HL-60 (cell line): ENCODE data around the gene SPAAR.

Experiments
- POLR2AphosphoS5 ChIP-seq: IDR thresholded peaks from 2 replicates; pipeline ENCODE4 v1.6.1; 2012; ENCODE audit warnings: low read depth
- TF ChIP-seq, protein P1 (sequence below): IDR thresholded peaks from one replicate; pipeline ENCODE4 v1.5.1; 2011; ENCODE audit warnings: low read length, control low read depth, inconsistent platforms; ENCODE audit not compliant: insufficient read depth

DNA sequence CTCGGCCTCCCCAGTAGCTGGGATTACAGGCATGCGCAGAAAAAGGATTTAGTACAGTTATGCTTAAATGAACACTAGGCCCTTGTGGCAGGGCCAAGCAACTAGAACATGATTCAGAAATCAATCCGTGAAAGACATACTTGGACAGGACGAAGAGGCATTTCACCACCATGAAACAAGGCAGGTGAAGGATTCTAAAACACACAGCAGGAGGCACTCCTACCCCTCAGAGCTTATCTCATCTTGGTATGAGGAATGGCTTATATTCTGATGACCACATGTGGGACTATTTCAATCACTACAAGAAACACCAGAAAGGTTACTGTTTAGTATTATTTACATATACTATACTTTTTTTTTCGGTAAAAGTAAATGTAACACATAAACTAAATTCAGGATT lies 33.0 kb downstream of the SPAAR start:
- TF ChIP-seq POLR2AphosphoS5: no peak
- TF ChIP-seq, protein P1, sequence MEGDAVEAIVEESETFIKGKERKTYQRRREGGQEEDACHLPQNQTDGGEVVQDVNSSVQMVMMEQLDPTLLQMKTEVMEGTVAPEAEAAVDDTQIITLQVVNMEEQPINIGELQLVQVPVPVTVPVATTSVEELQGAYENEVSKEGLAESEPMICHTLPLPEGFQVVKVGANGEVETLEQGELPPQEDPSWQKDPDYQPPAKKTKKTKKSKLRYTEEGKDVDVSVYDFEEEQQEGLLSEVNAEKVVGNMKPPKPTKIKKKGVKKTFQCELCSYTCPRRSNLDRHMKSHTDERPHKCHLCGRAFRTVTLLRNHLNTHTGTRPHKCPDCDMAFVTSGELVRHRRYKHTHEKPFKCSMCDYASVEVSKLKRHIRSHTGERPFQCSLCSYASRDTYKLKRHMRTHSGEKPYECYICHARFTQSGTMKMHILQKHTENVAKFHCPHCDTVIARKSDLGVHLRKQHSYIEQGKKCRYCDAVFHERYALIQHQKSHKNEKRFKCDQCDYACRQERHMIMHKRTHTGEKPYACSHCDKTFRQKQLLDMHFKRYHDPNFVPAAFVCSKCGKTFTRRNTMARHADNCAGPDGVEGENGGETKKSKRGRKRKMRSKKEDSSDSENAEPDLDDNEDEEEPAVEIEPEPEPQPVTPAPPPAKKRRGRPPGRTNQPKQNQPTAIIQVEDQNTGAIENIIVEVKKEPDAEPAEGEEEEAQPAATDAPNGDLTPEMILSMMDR: no peak
